Mucosa of rectum (tissue), 2 donors: ENCODE data around the gene CCDC87.

ENCODE experiments used
- H3K27ac ChIP-seq, 2 donors: one replicate each; pipeline ENCODE4 v1.7.0; 2013; ENCODE audit warnings: inconsistent platforms in 2 of 2, low read depth in 2 of 2, low read length in 2 of 2
- H3K27me3 ChIP-seq, 2 donors: one replicate each; pipeline ENCODE4 v1.7.0; 2013; ENCODE audit warnings: low read length in 2 of 2; ENCODE audit not compliant: control insufficient read depth in 2 of 2, insufficient read depth in 2 of 2
- H3K36me3 ChIP-seq, 2 donors: one replicate each; pipeline ENCODE4 v1.7.0; 2013; ENCODE audit warnings: low read length in 2 of 2; ENCODE audit not compliant: control insufficient read depth in 2 of 2, insufficient read depth in 2 of 2
- H3K4me1 ChIP-seq, 2 donors: one replicate each; pipeline ENCODE4 v1.7.0; 2013; ENCODE audit warnings: low read length in 2 of 2, mild to moderate bottlenecking in 1 of 2; ENCODE audit not compliant: control insufficient read depth in 2 of 2, insufficient read depth in 2 of 2
- H3K4me3 ChIP-seq, 2 donors: one replicate each; pipeline ENCODE4 v1.7.0; 2013; ENCODE audit warnings: low read length in 2 of 2
- H3K9ac ChIP-seq, 2 donors: one replicate each; pipeline ENCODE4 v1.7.0; 2013; ENCODE audit warnings: low read length in 2 of 2, low read depth in 1 of 2, mild to moderate bottlenecking in 1 of 2
- H3K9me3 ChIP-seq, 2 donors: one replicate each; pipeline ENCODE4 v1.7.0; 2013; ENCODE audit warnings: low read length in 2 of 2; ENCODE audit not compliant: control insufficient read depth in 2 of 2
- donor health status: healthy.
- donor health status: Normal muscosa, but diverticular disease.

The CCDC87 gene

GRCh38 chr11:66629356-66629755, 36.5 kb upstream of the CCDC87 start:
- Histone ChIP-seq H3K9ac (no peak overlapping the region), H3K9me3 (no peaks in the 10 kb centered on the region), H3K36me3 (peaks cover 52% of the 10 kb centered on the region in 2 donors), H3K27me3 (no peaks in the 10 kb centered on the region), H3K4me3 (no peak overlapping the region), H3K27ac (no peak overlapping the region), H3K4me1 (no peaks in the 10 kb centered on the region)

GRCh38 chr11:66628061-66628603, 35.3 kb upstream of the CCDC87 start:
- Histone ChIP-seq H3K27ac (no peak overlapping the region), H3K9ac (no peak overlapping the region), H3K4me3 (no peak overlapping the region), H3K27me3 (no peaks in the 10 kb centered on the region), H3K36me3 (peaks cover 62 to 64% of the 10 kb centered on the region in 2 donors), H3K4me1 (peaks cover 4% of the 10 kb centered on the region in 2 donors), H3K9me3 (no peaks in the 10 kb centered on the region)

GRCh38 chr11:66626926-66627325, 34.1 kb upstream of the CCDC87 start:
- no peak overlapping the region for H3K27ac ChIP-seq
- H3K27me3 ChIP-seq = no peaks in the 10 kb centered on the region
- H3K9ac ChIP-seq = no peak overlapping the region
- no peaks in the 10 kb centered on the region for H3K9me3 ChIP-seq
- H3K4me1 ChIP-seq = peaks cover 9 to 10% of the 10 kb centered on the region in 2 donors
- H3K36me3 ChIP-seq = peaks cover 65 to 66% of the 10 kb centered on the region in 2 donors
- H3K4me3 ChIP-seq = no peak overlapping the region

DNA sequence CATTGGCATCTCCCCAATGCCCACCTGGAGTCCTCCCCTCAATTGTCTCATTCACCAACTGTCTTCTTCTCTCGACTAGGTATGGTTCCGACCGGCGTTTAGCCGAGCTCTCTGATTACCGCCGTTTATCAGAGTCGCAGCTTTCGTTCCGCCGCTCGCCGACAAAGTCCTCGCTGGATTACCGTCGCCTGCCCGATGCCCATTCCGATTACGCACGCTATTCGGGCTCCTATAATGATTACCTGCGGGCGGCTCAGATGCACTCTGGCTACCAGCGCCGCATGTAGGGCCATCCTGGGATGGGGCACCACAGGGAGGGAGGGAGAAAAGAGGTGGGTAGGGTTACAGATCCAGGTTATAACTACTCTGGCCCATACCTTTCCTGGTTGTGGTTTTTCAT, 33.5 kb upstream of the CCDC87 start:
- no peak overlapping the region for H3K27ac ChIP-seq
- H3K9ac ChIP-seq = no peak overlapping the region
- no peaks in the 10 kb centered on the region for H3K9me3 ChIP-seq
- no peaks in the 10 kb centered on the region for H3K27me3 ChIP-seq
- no peak overlapping the region for H3K4me3 ChIP-seq
- peaks cover 9 to 10% of the 10 kb centered on the region in 2 donors for H3K4me1 ChIP-seq
- peaks cover 65 to 66% of the 10 kb centered on the region in 2 donors for H3K36me3 ChIP-seq

DNA sequence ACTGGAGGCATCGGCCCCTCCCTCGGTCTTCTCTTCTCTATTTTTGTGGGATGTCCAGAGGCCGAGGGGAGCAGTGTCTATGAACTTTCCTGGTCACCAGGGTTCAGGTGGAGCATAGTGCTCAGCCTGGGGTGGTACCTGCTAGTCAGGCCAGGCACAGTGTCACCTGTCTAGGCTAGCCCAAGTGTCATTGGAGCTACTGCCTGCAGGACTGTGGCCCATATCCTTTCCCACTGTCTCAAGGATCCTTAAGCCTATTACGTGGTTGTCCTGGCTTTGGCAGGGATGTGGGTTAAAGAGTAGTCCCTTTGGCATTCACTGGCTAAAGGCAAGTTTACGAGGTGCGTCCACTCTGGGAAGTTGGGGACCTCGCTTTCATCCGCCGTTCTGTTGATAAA, 32.9 kb upstream of the CCDC87 start:
- Histone ChIP-seq H3K4me1 (peaks cover 12 to 15% of the 10 kb centered on the region in 2 donors), H3K27ac (no peak overlapping the region), H3K36me3 (peaks cover 65 to 66% of the 10 kb centered on the region in 2 donors)

DNA sequence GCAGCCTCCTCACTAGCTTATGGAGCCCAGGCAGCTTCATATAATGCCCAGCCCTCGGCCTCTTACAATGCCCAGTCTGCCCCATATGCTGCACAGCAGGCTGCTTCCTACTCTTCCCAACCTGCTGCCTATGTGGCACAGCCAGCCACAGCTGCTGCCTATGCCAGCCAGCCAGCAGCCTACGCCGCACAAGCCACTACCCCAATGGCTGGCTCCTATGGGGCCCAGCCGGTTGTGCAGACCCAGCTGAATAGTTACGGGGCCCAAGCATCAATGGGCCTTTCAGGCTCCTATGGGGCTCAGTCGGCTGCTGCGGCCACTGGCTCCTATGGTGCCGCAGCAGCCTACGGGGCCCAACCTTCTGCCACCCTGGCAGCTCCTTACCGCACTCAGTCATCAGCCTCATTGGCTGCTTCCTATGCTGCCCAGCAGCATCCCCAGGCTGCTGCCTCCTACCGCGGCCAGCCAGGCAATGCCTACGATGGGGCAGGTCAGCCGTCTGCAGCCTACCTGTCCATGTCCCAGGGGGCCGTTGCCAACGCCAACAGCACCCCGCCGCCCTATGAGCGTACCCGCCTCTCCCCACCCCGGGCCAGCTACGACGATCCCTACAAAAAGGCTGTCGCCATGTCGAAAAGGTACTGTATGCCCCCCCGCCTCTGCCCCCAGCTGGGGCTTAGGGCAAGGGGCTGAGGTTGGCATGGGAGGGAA, 32.3 kb upstream of the CCDC87 start:
- Histone ChIP-seq H3K9ac (no peak overlapping the region), H3K27ac (no peak overlapping the region), H3K27me3 (no peaks in the 10 kb centered on the region), H3K36me3 (peaks cover 65 to 66% of the 10 kb centered on the region in 2 donors), H3K4me1 (peaks cover 12 to 17% of the 10 kb centered on the region in 2 donors), H3K4me3 (no peak overlapping the region), H3K9me3 (no peaks in the 10 kb centered on the region)

More for the DNA sequence above, 32.9 kb upstream of the CCDC87 start:
- no peak overlapping the region for H3K4me3 ChIP-seq
- H3K27me3 ChIP-seq = no peaks in the 10 kb centered on the region
- H3K9ac ChIP-seq = no peak overlapping the region
- H3K9me3 ChIP-seq = no peaks in the 10 kb centered on the region

- H3K36me3 ChIP-seq = peaks cover 63 to 66% of the 10 kb centered on the region in 2 donors
- H3K4me1 ChIP-seq = peaks cover 12 to 17% of the 10 kb centered on the region in 2 donors
- no peaks in the 10 kb centered on the region for H3K9me3 ChIP-seq
- no peak overlapping the region for H3K27ac ChIP-seq
- H3K9ac ChIP-seq = no peak overlapping the region
- no peak overlapping the region for H3K4me3 ChIP-seq
- no peaks in the 10 kb centered on the region for H3K27me3 ChIP-seq
Measured at GRCh38 chr11:66624450-66624849, 31.6 kb upstream of the CCDC87 start.

GRCh38 chr11:66619080-66619554, 26.3 kb upstream of the CCDC87 start:
- Histone ChIP-seq H3K9me3 (no peaks in the 10 kb centered on the region), H3K4me3 (peak overlapping the region; percentile 84 to 98), H3K27me3 (no peaks in the 10 kb centered on the region), H3K9ac (peak overlapping the region; percentile 87 to 100), H3K36me3 (peaks cover 11 to 19% of the 10 kb centered on the region in 2 donors), H3K4me1 (peaks cover 28 to 31% of the 10 kb centered on the region in 2 donors), H3K27ac (peak overlapping the region; percentile 43 to 99)

GRCh38 chr11:66617155-66617834, 24.4 kb upstream of the CCDC87 start:
- no peaks in the 10 kb centered on the region for H3K9me3 ChIP-seq
- H3K36me3 ChIP-seq = peaks cover 0 to 2% of the 10 kb centered on the region in 2 donors
- peak overlapping the region; percentile 87 to 100 for H3K9ac ChIP-seq
- peaks cover 19 to 21% of the 10 kb centered on the region in 2 donors for H3K4me1 ChIP-seq
- peak overlapping the region; percentile 84 to 98 for H3K4me3 ChIP-seq
- H3K27ac ChIP-seq = peak overlapping the region; percentile 98 to 99
- no peaks in the 10 kb centered on the region for H3K27me3 ChIP-seq
